HG03135 (cell line): ENCODE results near the gene RPRML.
A peak's percentile ranks its signal among the peaks of the same experiment; 100 is the strongest.

ENCODE experiments used
- ATAC-seq: cut with Tn5 transposase; IDR thresholded peaks from one replicate; pipeline ENCODE4 v1.9.1; 2021; ENCODE audit warnings: mild to moderate bottlenecking, moderate library complexity; ENCODE audit not compliant: unreplicated experiment

RPRML gene

DNA sequence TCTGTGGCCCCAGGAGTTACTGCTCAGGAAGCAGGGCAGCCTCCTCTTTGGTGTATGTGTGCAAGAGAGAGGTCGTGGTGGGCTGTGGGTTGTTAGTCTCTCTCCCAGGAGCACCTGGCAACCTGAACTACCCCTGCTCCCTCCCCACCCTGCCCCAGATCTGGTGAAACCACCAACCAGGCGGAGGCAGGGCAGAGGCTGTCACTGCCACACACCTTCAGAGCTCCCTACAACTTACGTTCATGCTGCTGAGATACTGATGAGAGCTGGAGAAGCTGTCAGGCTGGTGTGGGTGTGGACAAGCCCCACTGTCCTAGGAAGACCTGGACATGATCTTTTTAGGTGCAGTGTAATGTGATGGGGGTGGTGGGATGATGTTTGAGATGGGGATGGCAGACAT lies 31.8 kb downstream of the RPRML start:
- ATAC-seq = no peak

DNA sequence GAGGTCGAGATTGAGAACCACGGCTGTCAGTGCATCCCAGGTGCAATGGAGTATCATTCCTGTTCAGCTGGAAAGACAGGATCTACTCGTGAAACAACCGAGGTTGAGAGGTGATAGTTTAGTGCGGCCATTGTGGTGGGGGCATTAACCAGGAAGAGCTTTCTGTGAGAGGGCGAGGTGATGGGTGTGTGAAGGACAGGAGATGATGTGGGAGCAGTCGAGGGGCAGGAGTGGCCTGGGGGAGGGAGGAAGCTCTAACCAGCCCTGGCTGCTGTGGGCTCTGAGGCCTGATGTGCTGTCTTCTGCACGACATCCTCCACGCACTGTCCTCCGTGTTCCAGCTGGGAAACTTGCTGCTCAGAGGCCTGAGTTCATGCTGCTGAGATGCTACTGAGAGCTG lies 34.1 kb downstream of the RPRML start:
- ATAC-seq = no peak

DNA sequence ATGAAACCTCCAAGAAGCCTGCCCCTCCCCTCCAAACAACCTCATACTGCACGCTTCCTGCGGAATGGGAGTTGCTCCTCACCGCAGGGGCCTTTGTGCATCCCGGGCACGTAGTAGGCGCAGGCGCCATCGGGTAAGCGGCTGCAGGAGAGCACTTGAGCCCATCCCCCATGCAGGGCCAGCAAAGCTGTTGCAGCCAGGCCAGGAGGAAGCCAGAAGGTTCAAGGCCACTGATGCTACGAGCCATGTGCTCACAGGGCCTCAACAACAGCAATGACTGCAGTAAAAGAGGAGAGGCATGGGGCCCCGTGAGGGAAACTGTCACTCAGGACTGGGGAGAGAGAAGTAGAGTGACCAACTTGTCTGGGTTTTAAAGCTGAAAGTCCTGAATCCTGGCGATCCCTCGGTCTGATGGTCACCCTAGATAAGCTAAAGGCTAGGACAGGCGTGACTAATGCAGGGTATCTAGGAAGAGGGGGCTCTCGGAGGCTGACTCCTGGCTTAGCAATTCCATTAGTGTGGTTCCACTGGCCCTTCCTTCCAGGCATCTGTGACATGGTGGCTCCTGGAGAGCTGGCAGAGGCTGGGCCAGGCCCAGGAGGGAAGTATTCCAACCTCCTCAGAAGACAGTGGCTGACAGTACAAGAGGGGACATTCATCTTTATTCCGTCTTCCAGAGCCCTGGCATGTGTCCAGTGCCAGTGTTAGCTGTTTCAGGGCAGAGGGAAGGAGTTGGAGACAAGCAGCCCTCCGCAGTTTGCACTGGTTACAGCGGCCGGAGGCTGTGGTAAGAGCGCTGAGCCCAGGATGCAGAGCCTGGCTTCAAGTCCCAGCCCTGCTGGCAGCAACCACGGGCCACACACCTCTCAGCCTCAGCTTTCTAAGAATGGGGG lies 35.3 kb downstream of the RPRML start:
- ATAC-seq = no peak

DNA sequence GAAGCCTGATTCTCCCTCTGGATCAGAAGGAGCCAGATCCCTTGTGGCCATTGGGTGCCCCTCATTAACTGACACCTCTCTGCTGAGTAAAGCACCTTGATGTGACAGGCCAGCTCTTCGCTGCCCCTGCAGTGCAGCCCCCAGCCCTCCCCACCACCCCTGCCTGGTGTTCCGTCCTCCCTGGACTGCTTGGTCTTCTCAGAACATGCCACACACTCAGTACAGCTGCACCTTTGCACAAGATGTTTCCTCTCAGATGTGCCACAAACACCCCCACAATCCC lies 35.9 kb downstream of the RPRML start:
- no peak for ATAC-seq

DNA sequence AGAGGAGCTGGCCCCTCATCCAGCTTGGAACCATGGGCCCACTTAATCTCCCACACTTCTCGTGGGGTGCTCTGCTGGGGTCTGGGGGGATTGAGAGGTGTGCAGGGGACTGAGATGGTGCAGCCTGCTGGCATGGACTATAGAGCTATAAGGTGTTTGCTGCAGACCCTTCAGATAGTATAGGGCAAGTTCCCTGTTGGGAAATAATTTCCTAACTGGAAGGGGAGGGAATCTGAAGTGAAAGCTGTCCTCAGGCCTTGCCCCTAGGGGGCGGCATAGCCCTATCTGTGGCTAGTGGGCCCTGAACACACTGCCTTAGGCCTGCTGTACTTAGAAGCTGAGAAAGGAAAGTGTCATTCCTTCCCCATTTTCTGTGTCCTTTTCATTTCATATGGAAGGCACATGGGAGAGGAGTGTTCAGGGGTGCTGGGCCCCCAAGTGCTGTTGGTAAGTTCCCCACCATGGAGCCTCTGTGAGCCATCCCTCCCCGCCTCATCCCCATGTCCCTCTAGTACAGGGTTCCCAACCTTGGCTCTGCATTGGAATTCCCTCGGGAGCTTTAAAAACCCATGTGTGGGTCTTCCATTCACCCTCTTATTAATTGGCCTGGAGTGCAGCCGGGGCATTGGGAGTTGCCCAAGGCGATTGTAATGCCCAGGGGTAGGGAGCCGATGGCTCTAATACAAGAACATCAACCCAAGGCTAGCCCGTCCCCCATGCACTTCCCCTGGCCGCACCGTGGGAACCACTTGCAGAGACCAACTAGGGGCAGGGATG lies 36.4 kb downstream of the RPRML start:
- no peak for ATAC-seq

DNA sequence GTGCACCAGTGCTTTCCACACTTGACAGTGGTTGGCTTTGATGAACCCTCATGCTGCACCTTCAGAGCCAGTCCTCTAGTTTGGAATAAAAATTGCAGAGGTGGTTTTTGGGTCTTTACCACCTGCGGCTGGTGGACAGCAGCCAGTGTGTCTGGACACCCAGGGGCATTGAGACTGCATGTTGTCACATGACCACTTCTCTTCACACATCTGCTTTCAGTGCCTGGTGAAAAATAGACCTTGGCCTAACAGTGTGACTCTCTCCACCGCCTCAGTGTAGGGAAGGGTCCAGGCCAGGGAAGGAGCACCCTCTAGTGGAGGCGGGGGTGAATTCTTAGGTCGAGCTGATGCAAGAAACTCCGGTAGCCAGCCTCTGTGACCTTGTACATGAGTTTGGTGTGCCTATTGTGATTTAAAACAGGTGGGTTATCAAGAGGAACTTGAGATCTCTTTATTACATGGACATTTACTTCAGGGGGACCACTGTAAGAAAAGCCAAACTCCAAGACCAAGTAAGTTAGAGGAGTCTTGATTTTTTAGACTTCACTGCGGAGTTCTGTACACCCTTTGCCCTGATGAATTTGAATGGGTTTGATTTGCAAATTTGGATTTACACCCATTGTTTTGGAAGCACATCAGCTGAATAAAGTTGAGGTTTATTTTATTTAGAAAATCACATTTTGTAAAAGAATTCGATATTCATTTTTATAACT lies 38.2 kb downstream of the RPRML start:
- ATAC-seq = peak; percentile 66

DNA sequence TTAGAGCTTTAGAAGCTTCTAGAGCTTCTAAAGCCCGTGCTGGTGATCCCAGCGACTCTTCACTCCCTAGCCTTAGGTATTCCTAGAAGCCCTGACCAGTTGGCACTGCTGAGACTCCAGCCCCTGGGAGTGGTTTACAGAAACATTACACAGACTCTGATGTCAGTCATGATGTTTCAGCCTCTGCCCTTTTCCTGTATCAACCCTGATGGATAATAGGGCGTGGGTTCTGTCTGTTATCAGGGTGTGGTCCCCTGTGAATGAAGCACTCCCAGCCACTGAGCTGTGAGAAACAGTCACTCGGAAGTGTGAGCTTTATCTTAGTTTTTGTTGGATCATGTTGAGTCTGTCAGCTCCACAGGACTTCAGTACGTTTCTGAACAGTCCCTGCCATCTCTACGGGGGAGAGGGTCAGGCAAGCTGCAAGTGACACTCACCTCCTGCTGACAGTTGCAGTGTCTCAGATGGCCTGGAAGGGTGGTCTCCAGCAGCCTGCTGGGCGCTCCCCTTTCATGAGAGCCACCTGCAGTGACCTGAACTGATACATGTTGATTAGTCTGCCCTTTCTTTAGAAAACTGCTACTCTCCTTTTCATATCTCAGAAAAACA lies 43.3 kb downstream of the RPRML start:
- ATAC-seq = no peak

DNA sequence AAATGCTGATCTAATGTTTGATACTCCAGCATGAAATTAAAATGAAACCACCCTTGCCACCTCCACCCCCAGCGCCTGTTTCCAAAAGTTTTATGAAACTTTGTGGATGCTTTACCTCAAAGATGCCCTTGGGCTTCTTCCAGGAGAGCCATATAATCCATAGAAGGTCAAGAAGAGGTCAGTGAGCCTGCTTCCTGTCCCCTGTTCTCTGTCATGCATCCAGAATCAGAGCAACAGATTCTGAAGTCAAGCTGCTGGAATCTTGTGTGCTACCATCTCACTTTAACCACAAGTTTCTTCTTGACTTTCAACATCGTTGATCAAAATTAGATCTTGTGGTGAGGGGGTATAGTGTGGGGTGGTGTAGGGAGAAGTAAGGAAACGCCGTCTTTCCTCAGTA lies 47.5 kb downstream of the RPRML start:
- ATAC-seq = no peak

DNA sequence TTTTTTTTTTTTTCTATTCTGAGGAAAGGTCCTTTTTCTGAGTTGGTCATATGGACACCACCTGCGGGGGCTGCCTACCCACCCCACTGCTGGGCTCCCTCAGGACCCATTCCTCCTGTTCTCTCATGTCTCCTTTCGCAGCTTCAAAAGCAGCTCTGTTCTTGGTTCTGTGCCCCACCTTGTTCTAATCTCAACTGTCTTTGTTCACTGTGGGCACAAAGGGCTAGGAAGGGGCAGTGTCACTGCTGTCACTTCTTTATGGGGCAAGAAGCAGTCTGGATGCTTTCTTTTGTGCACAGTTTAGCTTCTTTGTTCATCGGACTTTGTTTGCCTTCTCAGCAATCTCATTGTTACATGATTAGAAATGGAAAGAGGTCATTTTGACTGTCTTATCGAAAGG lies 49.0 kb downstream of the RPRML start:
- no peak for ATAC-seq

DNA sequence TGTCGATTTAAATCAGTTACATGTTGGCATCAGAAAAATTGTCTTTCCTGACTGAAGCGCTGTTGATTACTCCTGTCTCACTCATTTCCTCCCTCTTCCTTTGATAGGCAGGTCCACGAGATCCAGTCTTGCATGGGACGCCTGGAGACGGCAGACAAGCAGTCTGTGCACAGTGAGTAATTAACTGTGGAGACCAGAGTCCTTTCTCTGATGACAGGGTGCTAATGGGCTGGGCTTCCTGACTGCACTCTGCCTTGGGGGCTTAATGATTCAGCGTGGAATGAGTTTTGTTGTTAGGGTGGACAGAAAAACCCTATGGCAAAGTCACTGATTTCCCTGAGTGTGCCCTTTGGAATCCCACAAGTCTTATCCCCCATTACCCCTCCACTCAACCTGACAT lies 49.6 kb downstream of the RPRML start:
- no peak for ATAC-seq

DNA sequence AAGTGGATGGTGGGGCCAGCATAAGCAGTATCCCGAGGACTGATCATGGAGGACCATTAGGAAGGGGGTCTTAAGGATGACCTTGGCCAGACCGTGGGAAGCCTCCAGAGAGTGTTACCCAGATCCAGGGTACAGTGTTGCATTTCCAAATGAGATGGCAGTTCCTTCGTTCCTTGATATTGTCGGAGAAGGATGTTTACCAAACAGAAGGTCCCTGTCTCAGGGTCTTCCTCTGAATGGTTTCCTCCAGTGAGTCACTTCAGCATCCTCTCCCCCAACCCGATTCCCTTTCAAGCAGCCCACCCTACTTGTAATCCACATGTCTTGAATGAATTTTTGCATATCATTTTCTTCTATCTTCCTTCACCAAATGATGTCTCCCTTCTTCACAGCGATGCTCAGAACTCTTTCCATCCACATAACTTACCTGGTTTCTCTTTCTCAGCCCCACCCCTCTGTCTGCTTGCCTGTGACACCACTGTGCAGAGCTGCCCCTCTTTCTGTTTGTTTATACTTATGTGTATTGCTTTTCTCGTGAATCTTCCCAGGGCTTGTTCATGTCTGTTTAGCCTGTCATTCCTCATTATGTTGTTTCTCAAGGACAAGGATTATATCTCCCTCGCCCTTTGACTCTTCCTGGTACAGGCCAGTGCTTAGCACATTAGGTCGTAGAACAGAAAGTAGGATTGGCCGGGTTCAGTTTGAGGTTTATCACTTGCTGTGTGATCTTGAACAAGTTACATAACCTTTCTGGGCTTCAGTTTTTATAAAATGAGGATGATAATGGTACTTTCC lies 50.4 kb downstream of the RPRML start:
- no peak for ATAC-seq
